Activated naive CD4-positive, alpha-beta T cell treated with anti-CD3 and anti-CD28 coated beads, Interleukin-2, amount 50 U/mL, for 16 hours (primary cell): ENCODE results near the gene VIPR2.
"Not testable (repeated sequence)": the region's sequence is repeated elsewhere in the genome, so short reads cannot be mapped to it uniquely, and the experiment has no call there.

Experiments used
- DNase-seq: peaks from one replicate; pipeline ENCODE4 v3.0.0-alpha.2; 2020

Gene VIPR2

DNA sequence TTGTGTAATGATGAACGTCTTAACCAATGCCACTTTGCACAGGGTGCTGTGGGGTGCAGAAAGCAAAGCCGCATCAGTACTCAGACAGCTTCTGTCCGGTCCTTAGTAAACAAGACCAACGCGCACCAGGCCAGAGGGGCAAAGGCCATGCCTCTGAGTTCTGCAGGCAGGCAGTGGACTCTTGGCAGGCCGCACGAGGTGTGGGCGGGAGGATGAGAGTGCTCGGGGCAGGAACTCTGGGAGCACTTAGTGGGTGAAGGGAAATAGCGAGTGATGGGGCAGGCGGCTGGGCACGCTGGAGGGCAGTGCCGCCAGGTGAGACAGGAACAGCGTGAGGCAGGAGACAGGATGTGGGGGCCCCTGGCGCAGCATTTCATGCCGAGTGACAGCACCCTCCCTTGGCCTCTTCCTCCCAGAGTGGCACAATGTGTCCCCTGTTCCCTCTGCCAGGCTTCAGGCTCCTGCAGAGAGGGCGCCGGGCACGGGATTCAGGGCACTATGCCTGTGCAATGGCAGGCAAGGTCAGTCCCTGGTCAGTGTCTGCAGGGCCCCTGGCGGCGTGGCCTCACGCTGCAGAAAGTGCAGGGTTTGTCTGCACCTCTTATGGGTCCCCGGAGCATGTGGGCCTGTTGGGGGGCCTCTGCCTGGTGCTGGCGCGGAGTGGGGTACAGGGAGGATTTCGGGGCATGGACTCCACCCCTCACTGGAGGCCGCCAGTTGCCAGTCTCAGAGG lies 60.4 kb downstream of the VIPR2 start:
- DNase-seq = no peak

DNA sequence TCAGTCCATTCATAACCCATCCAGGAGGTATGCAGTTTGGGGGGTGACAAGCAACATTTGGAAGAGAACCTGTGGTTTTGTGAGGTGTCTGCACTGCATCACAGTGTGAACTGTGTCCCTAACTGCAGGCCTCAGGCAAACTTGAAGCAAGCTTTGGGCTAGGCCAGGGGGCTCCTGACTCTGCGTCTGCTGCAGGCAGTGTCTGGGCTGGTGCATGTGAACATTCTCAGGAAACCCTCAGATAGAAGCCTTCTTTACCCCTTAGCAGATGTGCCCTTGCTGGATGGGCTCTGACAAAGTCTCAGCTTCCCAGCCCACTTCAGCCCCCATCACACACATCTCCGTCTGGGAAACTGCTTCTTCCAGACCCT lies 61.0 kb downstream of the VIPR2 start:
- DNase-seq = no peak

DNA sequence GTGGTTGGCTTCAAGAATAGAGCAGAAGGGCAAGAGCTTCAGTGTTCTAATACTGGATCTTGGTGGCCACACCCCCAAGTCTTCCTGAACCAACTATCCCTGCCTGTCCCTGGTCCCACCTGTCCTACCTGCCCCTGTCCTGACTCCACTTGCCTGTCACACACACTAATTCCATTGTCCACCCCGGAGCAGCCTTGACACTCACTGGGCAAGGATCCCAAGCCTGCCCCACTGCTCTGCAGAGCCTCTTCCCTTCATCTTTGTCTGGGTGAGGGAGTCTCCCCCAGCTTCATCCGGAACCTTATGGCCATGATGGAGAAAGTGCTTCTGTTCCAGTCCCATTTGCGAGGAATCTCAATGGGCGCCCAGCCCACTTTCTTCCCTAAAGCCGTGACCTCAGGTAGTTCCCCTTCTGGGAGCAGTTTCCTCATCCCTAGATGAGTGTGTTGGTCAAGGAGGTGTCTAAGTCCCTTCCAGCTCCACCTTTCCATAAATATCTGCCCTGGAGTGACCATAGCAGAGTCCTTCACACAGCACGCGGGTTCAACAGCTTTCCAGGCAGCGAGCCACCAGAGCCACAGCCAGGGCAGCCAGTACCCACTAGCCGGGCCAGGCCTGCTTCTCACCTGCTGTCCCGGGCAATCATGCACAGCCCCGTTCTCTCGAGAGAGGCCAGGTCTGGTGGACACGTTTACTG lies 61.5 kb downstream of the VIPR2 start:
- DNase-seq = no peak

DNA sequence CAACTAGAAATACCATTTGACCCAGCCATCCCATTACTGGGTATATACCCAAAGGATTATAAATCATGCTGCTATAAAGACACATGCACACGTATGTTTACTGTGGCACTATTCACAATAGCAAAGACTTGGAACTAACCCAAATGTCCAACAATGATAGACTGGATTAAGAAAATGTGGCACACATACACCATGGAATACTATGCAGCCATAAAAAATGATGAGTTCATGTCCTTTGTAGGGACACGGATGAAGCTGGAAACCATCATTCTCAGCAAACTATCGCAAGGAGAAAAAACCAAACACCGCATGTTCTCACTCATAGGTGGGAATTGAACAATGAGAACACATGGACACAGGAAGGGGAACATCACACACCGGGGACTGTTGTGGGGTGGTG lies 62.6 kb downstream of the VIPR2 start:
- not testable (repeated sequence) for DNase-seq

DNA sequence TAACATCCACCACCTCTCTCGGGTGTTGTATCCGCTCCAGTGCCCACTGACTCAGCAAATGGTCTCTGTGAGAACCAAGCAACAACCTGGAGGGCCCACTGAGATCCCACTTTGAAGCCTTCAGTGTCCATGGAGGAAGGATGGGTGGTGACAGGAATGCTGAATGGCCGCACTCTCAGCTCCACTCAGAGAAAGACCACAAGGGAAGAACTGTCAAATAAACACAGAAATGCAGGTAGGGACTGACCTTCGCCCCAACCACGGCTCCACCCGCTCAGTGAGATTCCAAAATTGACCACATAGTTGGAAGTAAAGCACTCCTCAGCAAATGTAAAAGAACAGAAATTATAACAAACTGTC lies 65.8 kb downstream of the VIPR2 start:
- no peak for DNase-seq

DNA sequence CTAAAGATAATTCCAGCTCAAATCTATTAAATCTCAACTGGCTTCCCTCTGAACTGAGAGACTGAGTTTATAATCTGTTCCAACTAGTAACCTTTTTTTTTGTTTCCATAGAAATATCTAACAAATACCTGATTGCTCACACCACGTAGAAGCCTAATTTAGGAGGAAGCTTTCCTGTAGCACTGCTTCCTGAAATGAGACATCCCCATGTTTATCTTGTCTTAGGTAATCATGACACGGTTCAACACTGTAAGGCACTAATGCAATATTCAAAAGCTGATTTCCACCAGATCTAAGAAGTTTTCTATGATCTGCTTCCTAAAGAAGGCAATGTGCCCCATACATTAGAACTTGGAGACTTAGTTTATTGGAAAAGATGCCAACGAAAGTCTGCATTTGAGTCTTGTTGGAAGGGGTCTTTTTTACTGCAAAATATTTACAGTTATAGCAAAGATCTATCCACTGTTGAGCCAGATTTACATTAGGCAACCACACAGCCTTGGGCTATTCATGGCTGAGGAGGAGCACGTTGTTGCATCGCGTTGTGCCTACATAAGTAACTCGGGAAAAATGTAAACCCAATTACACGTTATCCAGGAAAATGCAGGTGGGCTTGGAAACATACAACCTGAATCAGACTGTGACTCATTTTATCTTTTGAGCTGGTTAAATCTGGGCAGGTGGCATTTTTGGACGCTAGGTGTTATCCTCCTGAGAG lies 66.3 kb downstream of the VIPR2 start:
- no peak for DNase-seq

DNA sequence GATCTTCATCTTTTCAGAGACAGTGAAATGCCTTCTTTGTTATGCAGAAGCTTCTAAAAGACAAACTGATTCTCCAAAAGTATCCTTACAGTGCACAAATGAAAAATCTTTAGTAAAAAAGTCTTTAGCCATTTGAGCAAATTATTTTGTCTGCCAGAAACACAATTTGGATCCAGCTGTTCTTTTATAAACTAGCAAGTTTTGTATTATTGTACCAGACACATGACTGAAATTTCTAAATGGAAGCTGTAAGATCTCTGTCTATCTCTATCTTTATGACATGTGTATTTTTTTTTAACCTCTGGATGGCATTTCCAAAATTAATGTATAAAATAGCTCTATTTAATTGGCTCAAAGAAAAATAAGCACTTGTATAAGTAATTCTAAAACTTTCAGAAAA lies 68.3 kb downstream of the VIPR2 start:
- DNase-seq = no peak

DNA sequence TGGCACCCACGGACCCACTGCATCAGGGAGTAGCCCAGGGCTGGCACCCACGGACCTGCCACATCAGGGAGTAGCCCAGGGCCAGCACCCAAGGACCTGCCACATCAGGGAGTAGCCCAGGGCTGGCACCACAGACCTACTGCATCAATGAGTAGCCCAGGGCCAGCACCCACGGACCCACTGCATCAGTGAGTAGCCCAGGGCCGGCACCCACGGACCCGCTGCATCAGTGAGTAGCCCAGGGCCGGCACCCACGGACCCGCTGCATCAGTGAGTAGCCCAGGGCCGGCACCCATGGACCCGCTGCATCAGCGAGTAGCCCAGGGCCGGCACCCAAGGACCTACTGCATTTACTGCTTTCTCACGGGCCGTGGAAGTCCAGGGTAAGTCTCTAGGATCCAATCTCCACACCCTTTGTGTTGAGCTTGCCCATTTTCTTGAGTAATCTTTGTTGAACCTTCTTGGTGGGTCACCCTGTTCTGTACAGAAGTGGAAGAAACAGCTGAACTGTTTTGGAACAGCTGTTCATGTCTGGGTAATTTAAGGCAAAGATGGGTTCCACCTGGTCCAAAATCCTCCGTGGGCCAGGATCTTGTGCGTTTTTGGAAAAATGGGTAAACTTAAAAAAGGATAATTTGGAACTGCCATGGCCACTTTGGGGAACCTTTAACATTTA lies 69.0 kb downstream of the VIPR2 start:
- no peak for DNase-seq

DNA sequence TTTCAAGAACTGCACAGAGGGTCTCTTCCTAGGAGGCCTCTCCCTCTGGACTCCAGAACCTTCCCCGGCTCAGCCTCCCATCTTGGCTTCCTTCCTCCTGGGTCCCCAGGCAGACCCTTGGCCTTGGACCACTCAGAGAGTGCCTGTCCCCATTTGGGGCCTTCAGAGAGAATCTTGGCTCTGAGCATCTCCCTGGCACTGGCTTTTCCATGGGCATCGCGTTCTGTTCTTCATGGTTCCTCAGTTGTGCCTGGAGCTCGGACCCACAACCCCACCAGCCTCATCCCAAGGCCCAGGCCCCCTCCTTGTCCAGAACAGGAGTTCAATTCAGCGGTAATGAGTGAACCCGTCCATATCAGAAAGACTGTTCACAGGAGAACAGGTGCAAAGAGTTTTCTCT lies 73.4 kb downstream of the VIPR2 start:
- no peak for DNase-seq

DNA sequence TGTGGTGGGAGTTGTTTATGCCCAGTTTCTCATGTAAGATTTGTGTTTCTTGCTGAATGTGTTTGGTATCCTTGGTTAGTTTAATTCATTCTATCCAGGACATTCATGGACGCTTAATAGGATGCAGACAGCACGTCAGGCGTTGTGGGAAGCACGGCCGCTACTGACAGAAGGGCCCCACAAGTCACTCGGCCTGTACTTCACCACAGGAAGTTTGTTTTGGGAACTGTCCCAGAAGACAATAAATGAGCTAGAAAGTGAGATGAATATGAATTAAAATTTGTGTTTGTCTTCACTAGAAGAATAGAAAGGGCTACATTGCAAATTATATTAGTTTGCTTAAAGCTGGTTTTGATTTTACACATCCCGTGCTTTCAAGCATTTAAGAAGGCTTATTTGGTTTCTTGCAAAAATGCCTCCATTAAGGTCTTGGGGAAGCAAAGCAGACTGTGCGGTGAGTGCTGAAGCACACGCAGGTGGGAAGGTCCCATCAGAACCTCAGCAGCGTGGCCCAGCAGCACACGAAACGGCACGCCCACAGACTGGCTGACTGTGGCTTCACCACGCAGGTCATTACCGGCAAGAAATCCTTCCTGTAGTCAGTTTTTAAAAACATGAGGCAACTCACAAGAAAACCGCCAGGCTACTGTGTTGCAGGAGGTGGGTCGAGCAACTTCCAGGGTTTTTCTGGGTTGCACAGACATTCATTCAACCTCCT lies 74.1 kb downstream of the VIPR2 start:
- no peak for DNase-seq

DNA sequence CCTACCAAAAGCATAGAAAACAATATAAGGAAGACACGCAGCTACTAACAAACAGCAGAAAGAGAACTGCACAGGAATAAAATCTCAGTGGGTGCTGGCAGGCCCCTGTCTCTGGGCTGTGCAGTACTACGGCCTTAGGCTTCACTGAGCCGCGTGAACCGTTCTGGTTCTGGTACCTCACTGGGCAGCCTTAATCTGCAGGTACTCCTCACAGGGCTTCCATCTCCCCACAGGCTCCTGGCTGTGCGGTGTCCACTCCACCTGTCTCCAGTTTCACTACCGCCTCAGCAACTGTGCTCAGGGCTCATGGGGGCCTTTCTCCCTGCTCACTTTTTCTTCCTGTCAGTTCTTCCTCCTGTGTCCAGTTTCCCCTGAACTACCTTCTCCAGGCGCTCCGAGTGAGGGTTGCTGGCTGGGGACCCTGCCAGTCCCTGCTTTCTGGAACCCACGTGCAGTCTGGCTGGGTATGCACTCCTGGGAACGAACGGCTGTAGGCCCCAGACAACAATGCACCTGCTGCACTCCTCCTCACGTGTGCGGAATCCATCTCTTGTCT lies 75.7 kb downstream of the VIPR2 start:
- no peak for DNase-seq

DNA sequence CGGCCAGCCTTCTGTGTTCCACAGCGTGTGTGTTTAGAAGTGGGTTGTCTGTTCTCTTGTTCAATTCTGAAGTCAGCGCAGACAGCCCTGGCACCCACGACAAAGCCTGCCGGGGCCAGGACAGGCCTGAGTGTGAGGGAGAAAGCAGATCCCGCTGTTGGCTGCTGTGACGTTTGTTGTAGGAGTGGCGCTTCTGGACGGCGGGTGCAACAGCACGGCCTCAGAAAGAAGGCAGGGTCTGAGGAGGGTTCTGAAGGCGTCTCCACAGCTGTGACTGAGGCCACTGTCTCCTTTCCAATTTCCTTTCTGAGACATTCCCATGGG lies 76.2 kb downstream of the VIPR2 start:
- no peak for DNase-seq

DNA sequence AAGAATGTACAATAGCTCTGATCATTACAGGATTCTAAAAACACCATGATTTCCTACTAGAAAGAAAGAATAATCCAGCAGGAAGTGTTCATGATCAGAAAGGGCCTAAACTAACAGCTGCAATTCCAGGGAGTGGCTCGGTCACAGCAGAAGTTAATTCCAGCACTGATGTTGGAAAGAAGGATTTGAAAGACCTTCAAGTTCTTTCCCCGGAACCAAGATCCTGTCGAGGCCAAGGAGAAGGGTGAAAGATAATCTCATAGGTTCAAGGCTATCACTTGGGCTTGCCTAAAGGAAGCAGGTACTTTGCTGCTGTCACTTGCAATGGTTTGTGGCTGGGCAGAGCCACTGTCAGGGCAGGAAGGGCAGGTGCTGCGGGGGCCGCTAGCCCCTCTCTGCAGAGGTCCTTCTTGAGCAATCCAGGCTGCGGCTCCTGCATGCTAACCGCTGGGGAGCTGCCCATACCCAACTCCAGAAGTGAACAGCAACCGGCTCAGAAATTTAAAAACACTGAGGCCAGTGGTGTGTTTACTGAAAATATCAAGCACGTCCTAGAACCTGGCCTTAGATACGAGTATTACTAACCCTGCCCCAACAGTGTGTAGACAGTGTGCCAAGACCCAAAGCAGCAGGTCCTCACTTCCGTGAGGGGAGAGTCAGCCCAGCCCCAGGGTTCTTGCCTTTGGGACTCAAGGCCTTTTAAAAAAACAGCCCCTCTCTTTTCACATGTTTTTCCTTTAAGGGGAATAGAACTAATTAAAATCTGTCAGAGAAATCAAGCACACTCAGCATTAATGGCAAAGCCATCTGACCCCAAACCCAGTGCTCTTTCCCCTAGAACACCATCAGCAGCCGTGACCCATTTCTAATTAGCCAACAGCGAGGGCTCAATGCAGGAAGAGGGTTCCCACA lies 76.8 kb downstream of the VIPR2 start:
- no peak for DNase-seq

DNA sequence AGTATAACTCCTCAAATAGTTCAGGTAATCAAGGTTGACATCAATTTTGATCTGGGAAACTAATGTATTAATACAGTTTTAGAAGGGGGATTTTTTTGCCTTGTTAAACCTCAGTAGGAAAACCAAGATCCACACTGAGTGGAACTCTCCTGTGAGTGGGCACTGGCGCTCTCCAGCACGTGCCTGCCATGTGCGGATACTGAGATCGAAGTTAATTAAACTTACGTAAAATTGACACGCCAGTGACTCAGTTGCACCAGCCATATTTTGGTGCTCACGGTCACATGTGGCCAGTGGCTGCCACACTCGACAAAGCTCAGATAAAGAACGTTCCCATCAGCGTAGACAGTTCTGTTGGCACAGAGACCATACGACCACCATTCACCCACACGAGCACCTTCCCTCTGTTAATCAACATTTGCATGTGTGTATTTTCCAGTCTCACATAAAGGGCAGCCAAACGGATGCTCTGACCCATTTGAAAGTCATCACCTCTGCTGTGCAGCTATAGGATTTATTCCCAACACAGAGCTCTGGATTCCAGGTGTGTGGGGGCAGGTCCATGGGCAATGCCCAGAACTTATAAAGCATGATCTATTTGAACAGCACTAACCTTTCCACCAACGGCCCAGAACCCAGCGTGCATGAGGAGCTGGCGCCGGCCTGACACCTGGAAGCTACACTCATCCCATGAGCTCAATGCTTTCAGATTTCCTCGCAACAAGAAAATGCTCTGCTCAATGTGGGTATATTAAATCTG lies 77.7 kb downstream of the VIPR2 start:
- no peak for DNase-seq

DNA sequence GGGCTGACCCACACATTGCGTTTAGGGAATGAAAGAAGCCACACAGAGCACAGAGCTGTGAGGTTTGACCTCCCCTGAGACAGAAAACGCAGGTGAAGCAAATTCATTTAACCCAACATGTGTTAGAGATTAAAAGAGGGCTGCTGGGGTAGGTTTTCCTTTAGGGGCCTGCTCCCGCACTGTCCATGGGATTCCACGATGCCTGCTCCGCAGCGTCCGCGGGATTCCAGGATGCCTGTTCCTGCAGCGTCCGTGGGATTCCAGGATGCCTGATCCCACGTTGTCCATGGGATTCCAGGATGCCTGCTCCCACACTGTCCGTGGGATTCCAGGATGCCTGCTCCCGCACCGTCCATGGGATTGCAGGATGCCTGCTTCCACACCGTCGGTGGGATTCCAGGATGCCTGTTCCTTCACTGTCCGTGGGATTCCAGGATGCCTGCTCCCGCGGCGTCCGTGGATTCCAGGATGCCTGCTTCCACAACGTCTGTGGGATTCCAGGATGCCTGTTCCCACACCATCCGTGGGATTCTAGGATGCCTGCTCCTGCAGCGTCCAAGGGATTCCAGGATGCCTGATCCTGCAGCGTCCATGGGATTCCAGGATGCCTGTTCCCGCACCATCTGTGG lies 78.7 kb downstream of the VIPR2 start:
- DNase-seq = no peak

DNA sequence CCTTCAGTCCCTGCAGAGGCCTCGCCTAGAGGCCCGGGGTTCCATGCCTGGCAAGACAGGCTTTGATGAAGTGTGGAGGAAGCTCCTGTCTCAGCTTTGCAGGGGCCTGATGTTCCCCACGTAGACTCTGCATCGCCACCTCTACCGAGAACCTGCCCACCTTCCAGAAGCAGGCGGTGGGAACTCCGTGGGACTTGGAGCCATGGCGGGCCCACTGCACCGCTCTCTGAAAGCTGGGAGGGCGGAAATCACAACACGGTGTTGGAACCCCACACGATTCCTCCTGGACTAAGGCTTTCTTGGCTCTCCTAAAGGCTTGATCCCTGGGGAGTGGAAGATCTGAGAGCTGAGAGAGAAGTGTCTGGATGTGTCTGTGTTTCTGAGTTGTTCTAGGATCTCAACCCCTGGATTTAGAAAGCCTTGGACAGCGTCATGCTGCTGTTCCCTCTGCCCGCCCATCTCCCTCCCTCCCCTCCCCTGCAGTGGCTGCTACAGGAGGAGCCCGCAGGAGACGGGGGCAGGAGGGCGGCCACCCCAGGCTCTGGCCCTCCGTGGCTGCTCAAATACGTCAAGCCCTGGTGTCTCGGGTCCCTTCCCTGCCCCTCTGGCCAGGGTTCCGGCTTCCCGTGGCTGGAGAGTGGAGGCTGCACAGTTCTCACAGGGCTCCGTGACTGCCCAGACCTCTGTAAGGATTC lies 79.7 kb downstream of the VIPR2 start:
- DNase-seq = no peak

DNA sequence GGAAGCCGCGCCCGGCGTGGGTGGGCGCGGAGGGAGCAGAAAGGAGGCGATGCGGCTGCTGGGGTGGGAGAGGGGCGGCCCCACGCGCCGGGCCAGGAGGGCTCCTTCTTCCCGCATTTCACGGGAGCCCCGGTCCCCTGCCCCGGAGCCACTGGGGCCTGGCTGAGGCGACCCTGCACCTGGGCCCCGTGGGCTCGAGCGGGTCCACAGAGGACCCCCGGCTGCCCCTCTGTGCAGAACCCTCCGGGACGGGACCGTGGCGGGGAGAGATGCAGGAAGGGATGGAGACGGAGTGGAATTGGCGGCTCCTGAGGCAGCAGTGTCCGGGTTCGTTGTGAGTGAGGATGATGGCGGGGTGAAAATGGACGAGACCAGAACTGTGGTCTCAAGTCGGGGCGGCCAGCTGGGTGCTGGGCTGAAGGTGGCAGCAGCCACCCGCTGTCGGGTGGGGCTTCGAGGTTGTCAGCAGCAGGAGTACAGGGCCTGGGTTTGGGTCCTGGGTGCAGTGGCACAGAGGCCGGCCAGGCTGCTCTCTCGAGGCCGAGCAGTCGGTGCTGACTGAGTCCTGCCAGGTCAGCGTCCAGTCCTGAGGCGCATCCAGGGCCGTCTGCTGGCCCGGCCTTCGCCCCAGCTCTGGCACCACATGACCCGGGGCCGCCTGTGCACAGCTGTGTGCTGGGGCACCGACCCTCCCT lies 80.4 kb downstream of the VIPR2 start:
- no peak for DNase-seq

DNA sequence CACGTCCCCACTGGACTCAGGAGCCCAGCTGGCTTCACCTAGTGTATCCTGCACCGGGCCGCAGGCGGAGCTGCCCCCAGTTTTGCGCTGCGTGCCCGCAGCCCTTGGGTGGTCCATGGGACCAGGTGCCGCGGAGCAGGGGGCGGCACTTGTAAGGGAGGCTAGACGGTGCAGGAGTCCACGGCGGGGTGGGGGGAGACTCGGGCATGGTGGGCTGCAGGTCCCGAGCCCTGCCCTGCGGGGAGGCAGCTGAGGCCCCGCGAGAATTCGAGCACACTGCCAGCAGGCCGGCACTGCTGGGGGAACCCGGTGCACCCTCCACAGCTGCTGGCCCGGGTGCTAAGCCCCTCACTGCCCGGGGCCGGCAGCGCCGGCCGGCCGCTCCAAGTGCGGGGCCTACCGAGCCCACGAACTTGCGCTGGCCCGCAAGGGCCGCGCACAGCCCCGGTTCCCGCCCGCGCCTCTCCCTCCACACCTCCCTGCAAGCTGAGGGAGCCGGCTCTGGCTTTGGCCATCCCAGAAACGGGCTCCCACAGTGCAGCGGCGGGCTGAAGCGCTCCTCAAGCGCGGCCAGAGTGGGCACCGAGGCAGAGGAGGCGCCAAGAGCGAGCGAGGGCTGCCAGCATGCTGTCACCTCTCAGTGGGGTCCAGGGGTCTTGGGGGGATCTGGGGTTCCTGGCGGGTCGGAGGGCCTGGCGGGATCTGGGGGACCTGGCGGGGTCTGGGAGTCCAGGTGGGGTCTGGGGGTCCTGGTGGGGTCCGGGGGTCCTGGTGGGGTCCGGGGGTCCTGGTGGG lies 81.4 kb downstream of the VIPR2 start:
- no peak for DNase-seq
